AG04450 (cell line): ENCODE measurements around the gene STXBP1. TPM values are rescaled to one million over a fixed set of nuclear protein-coding genes. Genes with fewer than 3 reads are reported as not detected.

Source experiments
- CTCF ChIA-PET: fragments of 300-600, 350-600 bp; formaldehyde crosslinking; extraction: SDS; loops from one replicate; lab custom pipeline; 2022; ENCODE audit warnings: antibody characterized with exemption, inconsistent platforms; lab: Charles Lee
- POLR2A ChIA-PET: fragments of 350-600 bp; formaldehyde crosslinking; extraction: SDS; loops from one replicate; lab custom pipeline; 2021; ENCODE audit warnings: antibody characterized with exemption, inconsistent platforms; lab: Yijun Ruan, JAX
- DNase-seq: peaks from one replicate; pipeline ENCODE4 v3.0.0-alpha.2; 2011; ENCODE audit warnings: low read depth, low spot score
- H3K27ac ChIP-seq: one replicate; pipeline ENCODE4 v1.5.1; 2012; ENCODE audit warnings: low read depth, low read length, control low read depth
- H3K27me3 ChIP-seq: one replicate; pipeline ENCODE4 v1.6.0; 2012; ENCODE audit warnings: low read length; ENCODE audit not compliant: control insufficient read depth, insufficient read depth
- H3K4me3 ChIP-seq: 2 replicates; pipeline ENCODE4 v1.5.1; 2011; ENCODE audit warnings: mild to moderate bottlenecking, low read depth, low read length, control low read depth
- H3K9me3 ChIP-seq: 2 replicates; pipeline ENCODE4 v1.5.1; 2012; ENCODE audit warnings: low read length; ENCODE audit not compliant: control insufficient read depth, insufficient read depth
- CTCF ChIP-seq: IDR thresholded peaks from 2 replicates; pipeline ENCODE4 v1.5.1; 2011; ENCODE audit warnings: low read depth, low read length, control low read depth, inconsistent platforms
- polyA plus RNA-seq: library from polyadenylated mRNA; depleted of rRNA; stranded (reverse); fragments of >200 nt; gene quantifications from 2 replicates; pipeline ENCODE4 v1.2.3, GENCODE V29; 2011

The STXBP1 gene
- polyA plus RNA-seq, 1 experiment, result 19.8 TPM

GRCh38 chr9:127731938-127732337, 119.9 kb downstream of the STXBP1 start:
- Histone ChIP-seq H3K9me3 (no peaks in the 10 kb centered on the region; the same call in 1 of the 2 replicates), H3K4me3 (no peak overlapping the region), H3K27ac (no peak overlapping the region), H3K27me3 (no peaks in the 10 kb centered on the region)
- POLR2A ChIA-PET, result no interaction called here
- no peak for DNase-seq
- no peak for TF ChIP-seq CTCF
- CTCF ChIA-PET, result no interaction called here

- H3K4me3 ChIP-seq, result no peak overlapping the region
- no peaks in the 10 kb centered on the region for H3K27me3 ChIP-seq
- DNase-seq, result no peak
- CTCF ChIA-PET, result interaction anchor here (0.8 kb wide), 1 partner anchor 143 kb away, joined by 4 read pairs; no protein-coding TSS in a partner anchor
- TF ChIP-seq CTCF, result no peak
- POLR2A ChIA-PET, result no interaction called here
- no peaks in the 10 kb centered on the region; the same call in 1 of the 2 replicates for H3K9me3 ChIP-seq
- H3K27ac ChIP-seq, result no peak overlapping the region
Observed at GRCh38 chr9:127732444-127732843, 120.4 kb downstream of the STXBP1 start.

- POLR2A ChIA-PET, result no interaction called here
- Histone ChIP-seq H3K27ac (no peak overlapping the region), H3K4me3 (no peak overlapping the region), H3K27me3 (no peaks in the 10 kb centered on the region), H3K9me3 (no peaks in the 10 kb centered on the region; the same call in 1 of the 2 replicates)
- CTCF ChIA-PET, result interaction anchor here (0.8 to 1.7 kb wide), 4 partner anchors 9 to 213 kb away, joined by 4 to 21 read pairs (median 9); partner anchors contain the start of genes PTRH1 and TTC16
- no peak for DNase-seq
- TF ChIP-seq CTCF, result no peak
Observed at GRCh38 chr9:127733614-127734013, 121.5 kb downstream of the STXBP1 start.

GRCh38 chr9:127734247-127734746, 122.2 kb downstream of the STXBP1 start:
- POLR2A ChIA-PET, result interaction anchor here (0.5 to 1.5 kb wide), 12 partner anchors 11 to 376 kb away, joined by 3 to 9 read pairs (median 4); partner anchors contain the start of genes CDK9, PTRH1, ST6GALNAC4 and STXBP1
- Histone ChIP-seq H3K9me3 (no peaks in the 10 kb centered on the region; the same call in 1 of the 2 replicates), H3K4me3 (peak overlapping the region; percentile 72)

More at GRCh38 chr9:127734247-127734746, 122.2 kb downstream of the STXBP1 start:
- H3K27ac ChIP-seq, result peak overlapping the region; percentile 21
- CTCF ChIA-PET, result interaction anchor here (0.7 to 2.4 kb wide), 62 partner anchors 9 to 278 kb away, joined by 3 to 62 read pairs (median 5); partner anchors contain the start of genes ENG, PTRH1, SH2D3C and ST6GALNAC4
- no peaks in the 10 kb centered on the region for H3K27me3 ChIP-seq
- DNase-seq, result no peak
- TF ChIP-seq CTCF, result no peak; the same call in 1 of the 2 replicates
